Amygdala (tissue), 56 donors: ENCODE results near the gene GPR12.

Source experiments
- DNase-seq, 56 donors: peaks; one replicate each; lab custom pipeline; 2025; lab: John Stamatoyannopoulos, UW

Gene GPR12

GRCh38 chr13:26707122-26708006 lies 53.2 kb downstream of the GPR12 start:
- DNase-seq = peak in 28 of 56 donors; percentile 10 to 74 (median 30)

GRCh38 chr13:26706381-26706780 lies 54.2 kb downstream of the GPR12 start:
- no peak for DNase-seq

- DNase-seq = no peak
Observed at GRCh38 chr13:26705536-26705935, 55.0 kb downstream of the GPR12 start.
